HG03025 (cell line): ENCODE data around the gene ALS2.
"Not testable (repeated sequence)": the region's sequence is repeated elsewhere in the genome, so short reads cannot be mapped to it uniquely, and the experiment has no call there.

Experiments used
- ATAC-seq: cut with Tn5 transposase; IDR thresholded peaks from one replicate; pipeline ENCODE4 v1.9.1; 2021; ENCODE audit warnings: mild to moderate bottlenecking, moderate library complexity; ENCODE audit not compliant: unreplicated experiment, low FRiP score

Gene ALS2

GRCh38 chr2:201696151-201696659 is 84.5 kb downstream of the ALS2 start:
- ATAC-seq, result no peak

GRCh38 chr2:201685156-201685555 is 95.6 kb downstream of the ALS2 start:
- ATAC-seq, result no peak

- ATAC-seq, result no peak
Observed at GRCh38 chr2:201680743-201681142, 100.0 kb downstream of the ALS2 start.

- ATAC-seq, result no peak
Observed at GRCh38 chr2:201678401-201678800, 102.3 kb downstream of the ALS2 start.

- no peak for ATAC-seq
Observed at GRCh38 chr2:201675454-201675853, 105.3 kb downstream of the ALS2 start.

- ATAC-seq, result no peak
Observed at GRCh38 chr2:201674794-201675193, 105.9 kb downstream of the ALS2 start.

- ATAC-seq, result no peak
Observed at GRCh38 chr2:201674298-201674697, 106.4 kb downstream of the ALS2 start.

GRCh38 chr2:201673546-201673945 is 107.2 kb downstream of the ALS2 start:
- no peak for ATAC-seq

GRCh38 chr2:201671205-201671604 is 109.5 kb downstream of the ALS2 start:
- not testable (repeated sequence) for ATAC-seq

- no peak for ATAC-seq
Observed at GRCh38 chr2:201669865-201670264, 110.9 kb downstream of the ALS2 start.

- no peak for ATAC-seq
Observed at GRCh38 chr2:201668402-201668910, 112.3 kb downstream of the ALS2 start.

- ATAC-seq, result no peak
Observed at GRCh38 chr2:201664334-201664733, 116.4 kb downstream of the ALS2 start.

GRCh38 chr2:201661366-201661765 is 119.4 kb downstream of the ALS2 start:
- ATAC-seq, result no peak

- no peak for ATAC-seq
Observed at GRCh38 chr2:201660293-201660895, 120.3 kb downstream of the ALS2 start.

- no peak for ATAC-seq
Observed at GRCh38 chr2:201656740-201657139, 124.0 kb downstream of the ALS2 start.

- ATAC-seq, result no peak
Observed at GRCh38 chr2:201656102-201656501, 124.6 kb downstream of the ALS2 start.

- no peak for ATAC-seq
Observed at GRCh38 chr2:201654616-201655384, 125.9 kb downstream of the ALS2 start.

- no peak for ATAC-seq
Observed at GRCh38 chr2:201653221-201653620, 127.5 kb downstream of the ALS2 start.
